ENCODE results near the gene FAM78A.
"Not testable (repeated sequence)": the region's sequence is repeated elsewhere in the genome, so short reads cannot be mapped to it uniquely, and the experiment has no call there.

The FAM78A gene

GRCh38 chr9:131281119-131281965 lies 5.0 kb upstream of the FAM78A start:
- no peak for DNase-seq (ENCODE audit: low read depth)

DNA sequence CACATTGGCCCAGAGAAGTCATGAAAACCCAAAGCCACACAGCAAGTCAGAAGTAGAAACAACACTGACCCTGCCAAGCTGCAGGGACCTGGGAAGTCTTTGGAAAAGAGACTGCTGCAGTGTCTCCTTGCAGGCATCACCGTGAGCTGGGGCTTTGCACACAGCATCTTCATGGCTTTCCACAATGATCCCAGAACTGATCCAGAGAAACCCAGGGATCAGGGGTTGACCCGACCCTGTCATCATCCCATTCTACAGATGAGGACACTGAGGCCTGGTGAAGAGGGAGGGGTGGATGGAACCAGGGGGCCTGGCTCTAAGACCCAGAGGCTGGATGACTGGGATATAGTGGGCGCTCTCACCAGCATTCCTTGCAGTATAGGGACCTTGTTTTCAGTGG lies 4.3 kb upstream of the FAM78A start:
- DNase-seq (ENCODE audit: low read depth) = no peak

DNA sequence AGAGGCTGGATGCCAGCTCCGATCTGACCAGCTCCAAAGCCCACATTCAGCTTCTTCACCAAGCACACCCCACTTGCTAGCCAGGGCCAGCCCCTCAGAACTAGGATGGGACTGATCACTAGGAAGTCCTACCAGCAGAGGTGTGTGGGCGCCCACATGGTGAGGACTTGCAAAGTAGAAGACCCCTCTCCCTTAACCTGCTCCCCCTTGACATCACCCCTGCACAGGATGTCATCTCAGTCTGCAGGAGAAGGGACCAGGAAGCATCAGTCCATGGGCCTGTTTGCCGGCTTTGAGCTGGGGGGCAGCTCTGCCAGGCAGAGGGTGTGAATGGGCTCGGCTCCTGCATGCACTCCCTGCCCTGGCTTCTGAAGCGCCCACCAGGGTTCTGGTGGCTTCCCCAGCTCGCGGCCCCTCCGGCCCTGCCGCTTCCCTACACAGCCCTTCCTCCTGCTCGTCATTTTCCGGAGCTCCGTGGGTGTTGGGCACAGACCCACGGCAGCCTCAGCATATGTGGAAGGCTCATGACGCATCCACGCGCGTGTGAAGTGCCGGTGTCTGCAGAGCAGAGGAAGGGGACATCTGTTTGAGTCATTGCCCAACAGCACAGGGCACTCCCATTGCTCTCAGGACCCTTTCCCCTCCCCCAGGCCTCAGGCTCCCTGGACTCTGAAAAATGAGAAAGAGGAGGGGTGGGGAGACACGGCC lies 3.7 kb upstream of the FAM78A start:
- no peak for DNase-seq (ENCODE audit: low read depth)

GRCh38 chr9:131279196-131279862 lies 3.0 kb upstream of the FAM78A start:
- no peak for DNase-seq (ENCODE audit: low read depth)

- no peak for DNase-seq (ENCODE audit: low read depth)
Observed at GRCh38 chr9:131278702-131279111, 2.4 kb upstream of the FAM78A start.

DNA sequence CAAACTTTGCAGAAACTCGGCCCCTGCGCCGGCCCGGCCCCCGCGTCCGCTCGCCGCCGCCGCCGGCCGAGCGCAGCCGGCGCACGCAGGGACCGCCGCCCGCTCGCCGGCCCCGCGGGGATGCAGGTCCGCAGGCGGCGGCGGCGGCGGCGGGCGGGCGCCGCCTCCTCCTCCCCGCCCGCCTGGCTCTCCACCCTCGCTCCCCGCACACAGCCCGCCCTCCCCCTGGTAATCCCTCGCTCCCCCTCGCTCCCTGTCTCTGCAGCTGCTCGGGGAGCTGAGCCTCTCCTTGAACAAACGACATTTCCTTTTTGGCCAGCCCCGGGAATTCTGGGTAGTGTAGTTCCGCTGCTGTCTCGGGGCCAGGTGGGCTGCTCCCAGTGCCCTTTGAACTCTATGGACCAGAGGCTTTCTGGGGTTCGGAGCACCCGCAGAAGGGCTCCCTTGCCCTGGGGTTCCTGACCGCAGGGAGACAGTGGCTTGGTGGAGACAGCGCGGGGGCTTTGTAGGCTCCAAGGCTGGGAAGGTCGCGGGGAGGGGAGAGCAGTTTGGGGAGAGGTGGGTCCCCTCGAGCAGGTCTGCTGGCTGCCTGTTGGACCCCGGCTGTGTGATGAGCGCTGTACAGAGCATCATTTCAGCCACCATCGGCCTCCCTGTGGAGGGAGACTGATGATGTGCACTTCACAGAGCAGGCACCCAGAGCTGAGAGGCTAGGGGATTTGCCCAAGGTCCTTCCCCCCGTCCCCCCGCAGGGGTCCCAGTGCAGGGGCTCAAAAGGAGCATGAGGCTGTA lies 1.8 kb upstream of the FAM78A start:
- DNase-seq (ENCODE audit: low read depth) = peak; percentile 76

- DNase-seq (ENCODE audit: low read depth) = no peak
Observed at GRCh38 chr9:131277287-131277909, 1.1 kb upstream of the FAM78A start.

DNA sequence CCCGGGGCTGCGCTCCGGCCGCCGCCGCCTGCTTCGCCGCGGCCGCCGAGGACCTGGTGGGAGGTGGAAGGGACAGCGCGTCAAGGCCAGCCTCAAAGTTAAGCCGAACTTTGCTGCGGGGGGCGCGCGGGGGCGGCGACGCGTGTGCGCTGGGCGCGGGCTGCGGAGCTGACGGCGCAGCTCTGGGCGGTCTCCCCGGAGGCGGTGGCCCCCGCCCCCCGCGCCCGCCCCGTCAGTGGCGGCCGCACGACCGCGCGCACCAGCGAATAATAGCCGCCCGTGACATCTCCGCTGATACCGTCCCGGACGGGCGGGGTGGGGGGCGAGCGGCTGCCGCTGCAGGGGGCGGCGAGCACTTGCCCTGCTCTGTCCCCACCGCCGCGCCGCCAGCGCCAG lies 579 bp upstream of the FAM78A start:
- no peak for DNase-seq (ENCODE audit: low read depth)

DNA sequence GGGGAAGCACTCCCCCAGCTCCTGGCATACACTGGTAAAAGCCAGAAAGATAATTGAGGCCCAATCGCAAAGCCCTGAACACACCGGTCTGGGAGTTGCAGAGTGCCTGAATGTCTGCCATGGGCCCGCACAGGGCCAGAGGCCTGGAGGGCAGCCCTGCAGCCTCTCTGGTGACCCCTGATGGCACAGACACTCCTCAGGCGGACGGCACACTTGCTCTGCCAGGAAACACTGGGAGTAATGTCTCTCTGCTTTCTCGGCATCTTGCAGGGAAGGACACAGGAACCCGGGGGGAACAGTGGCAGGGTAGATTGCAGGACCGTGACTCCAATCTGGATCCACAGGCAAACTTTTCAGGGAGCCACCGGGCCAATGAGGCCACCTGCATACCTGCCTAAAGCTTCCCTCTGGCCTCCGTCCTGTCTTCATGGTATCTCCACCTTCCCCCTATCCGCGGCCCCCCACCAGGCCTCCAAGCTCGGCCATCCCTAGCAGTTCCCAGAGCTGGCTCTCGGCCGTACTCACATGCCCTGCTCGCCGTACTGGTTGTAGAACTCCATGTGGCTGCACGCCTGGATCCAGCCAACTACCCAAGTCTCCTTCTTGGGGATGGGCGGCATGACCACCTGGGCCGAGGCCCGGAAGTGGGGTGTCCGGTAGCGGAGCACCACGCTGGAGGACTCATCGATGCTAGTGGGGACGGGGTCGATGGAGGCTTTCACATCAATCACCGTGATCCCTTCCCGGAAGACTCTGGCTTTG lies 797 bp downstream of the FAM78A start:
- no peak for DNase-seq (ENCODE audit: low read depth)

GRCh38 chr9:131274674-131275331 lies 1.5 kb downstream of the FAM78A start:
- DNase-seq (ENCODE audit: low read depth) = no peak

GRCh38 chr9:131273856-131274673 lies 2.2 kb downstream of the FAM78A start:
- DNase-seq (ENCODE audit: low read depth) = no peak

- no peak for DNase-seq (ENCODE audit: low read depth)
Observed at GRCh38 chr9:131273146-131273855, 3.0 kb downstream of the FAM78A start.

- no peak for DNase-seq (ENCODE audit: low read depth)
Observed at GRCh38 chr9:131272212-131272611, 4.1 kb downstream of the FAM78A start.

- no peak for DNase-seq (ENCODE audit: low read depth)
Observed at GRCh38 chr9:131271506-131271931, 4.8 kb downstream of the FAM78A start.

DNA sequence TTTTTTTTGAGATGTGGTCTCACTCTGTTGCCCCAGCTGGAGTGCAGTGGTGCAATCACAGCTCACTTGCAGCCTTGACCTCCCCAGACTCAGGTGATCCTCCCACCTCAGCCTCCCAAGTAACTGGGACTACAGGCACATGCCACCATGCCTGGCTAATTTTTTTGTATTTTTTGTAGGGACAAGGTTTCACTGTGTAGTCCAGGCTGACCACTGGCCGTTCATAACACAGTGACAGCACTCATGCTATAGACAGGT lies 5.4 kb downstream of the FAM78A start:
- DNase-seq (ENCODE audit: low read depth) = not testable (repeated sequence)

DNA sequence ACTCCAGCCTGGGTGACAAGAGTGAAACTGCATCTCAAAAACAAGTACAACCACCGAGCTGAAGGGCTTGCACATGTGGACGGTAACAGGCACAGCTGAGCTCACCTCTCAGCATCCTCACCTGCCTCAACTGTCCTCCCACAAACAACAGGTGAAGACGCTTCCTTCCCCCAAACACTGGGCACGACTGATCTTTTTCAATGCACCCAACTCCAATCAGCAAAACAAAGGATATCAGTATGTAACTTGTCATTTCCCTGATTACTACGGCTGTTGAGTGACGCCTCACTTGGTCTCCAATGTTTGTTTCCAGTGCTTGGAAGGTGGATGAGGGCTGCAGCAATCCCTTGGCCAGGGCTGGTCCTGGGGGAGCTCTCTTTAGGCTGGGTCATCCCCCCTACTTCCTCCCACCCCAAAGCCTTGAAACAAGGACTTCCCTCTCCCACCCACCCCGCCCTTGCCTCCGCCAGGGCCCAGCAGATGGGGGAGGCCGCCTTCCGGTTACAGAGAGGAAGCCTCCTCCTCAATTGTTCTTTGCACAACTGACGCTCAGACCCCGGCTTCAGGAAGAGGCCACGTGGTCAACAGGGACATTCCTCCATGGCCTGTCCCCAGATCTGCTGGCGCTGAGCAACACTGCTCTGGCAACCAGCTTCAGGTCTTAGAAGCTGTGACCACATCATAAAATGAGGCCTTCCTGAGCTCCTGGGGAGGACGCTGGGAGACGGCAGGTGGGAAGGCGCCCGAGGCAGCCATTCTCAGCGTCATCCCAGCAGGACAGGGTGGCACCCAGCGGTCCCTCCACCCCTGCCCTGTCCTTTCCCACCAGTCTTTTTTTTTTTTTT lies 5.9 kb downstream of the FAM78A start:
- DNase-seq (ENCODE audit: low read depth) = no peak

- no peak for DNase-seq (ENCODE audit: low read depth)
Observed at GRCh38 chr9:131266266-131267229, 9.8 kb downstream of the FAM78A start.
